Myocyte (in vitro differentiated cells): Measurements from ENCODE around the gene CREB5. TPM values are rescaled to one million over a fixed set of nuclear protein-coding genes. Genes with fewer than 3 reads are reported as not detected.
"Not testable (repeated sequence)": the region's sequence is repeated elsewhere in the genome, so short reads cannot be mapped to it uniquely, and the experiment has no call there.

ENCODE experiments used
- DNase-seq: peaks from one replicate; pipeline ENCODE4 v3.0.0-alpha.2; 2012; ENCODE audit warnings: low read depth
- total RNA-seq: library from RNA; depleted of rRNA; stranded (reverse); fragments of >200 nt; gene quantifications from 2 replicates; pipeline ENCODE4 v1.2.3, GENCODE V29; 2014

CREB5 gene
- total RNA-seq, 1 donor from 2014 or later: 3.7 TPM

GRCh38 chr7:28767356-28767755, 355.0 kb downstream of the CREB5 start:
- DNase-seq: no peak

GRCh38 chr7:28768577-28769147, 356.3 kb downstream of the CREB5 start:
- DNase-seq: peak; percentile 45

GRCh38 chr7:28771906-28772622, 359.7 kb downstream of the CREB5 start:
- DNase-seq: no peak

GRCh38 chr7:28773423-28774145, 361.3 kb downstream of the CREB5 start:
- no peak for DNase-seq

GRCh38 chr7:28774261-28774988, 362.1 kb downstream of the CREB5 start:
- peak; percentile 73 for DNase-seq

DNA sequence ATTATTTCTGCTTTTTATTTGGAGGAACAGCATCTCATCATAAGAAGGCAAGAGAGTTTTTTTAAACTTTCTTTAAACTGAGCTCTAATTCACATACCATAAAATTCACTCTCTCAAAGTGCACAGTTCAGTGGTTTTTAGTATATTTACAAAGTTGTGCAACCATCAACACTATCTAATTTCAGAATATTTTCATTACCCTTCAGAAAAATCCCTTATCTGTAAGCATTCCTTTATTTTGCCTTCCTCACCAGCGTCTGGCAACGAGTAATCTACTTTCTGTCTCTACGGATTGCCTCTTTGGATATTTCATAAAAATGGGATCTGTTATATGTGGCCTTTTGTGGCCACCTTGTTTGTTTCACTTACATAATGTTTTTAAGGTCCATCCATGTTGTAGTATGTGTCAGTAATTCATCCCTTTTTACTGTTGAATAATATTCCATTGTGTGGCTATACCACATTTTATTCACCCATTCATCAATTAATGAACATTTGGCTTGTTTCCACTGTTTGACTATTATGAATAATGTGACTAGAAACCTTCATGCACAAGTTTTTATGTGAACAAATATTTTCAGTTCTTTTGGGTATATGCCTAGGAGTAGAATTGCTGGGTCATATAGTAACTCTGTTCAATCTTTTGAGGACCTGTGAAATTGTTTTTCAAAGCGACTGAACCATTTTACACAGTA, 364.3 kb downstream of the CREB5 start:
- no peak for DNase-seq

GRCh38 chr7:28778786-28779185, 366.5 kb downstream of the CREB5 start:
- DNase-seq: no peak

DNA sequence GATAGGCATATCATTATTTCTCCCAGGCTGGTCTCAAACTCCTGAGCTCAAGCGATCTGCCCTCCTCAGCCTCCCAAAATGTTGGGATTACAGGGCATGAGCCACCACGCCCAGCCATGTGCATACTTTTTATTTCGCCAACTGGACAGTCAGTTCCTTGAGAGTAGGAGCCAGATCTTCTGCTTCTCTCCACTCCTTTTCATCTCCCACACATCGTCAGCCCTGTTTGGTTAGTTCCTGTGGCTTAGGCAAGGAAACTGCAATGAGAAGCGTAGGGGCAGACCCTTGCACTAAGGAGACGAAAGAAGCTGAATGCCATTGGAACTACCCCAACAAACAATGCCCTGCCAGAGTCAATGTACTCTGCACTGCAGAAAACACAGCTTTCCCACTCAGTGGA, 367.6 kb downstream of the CREB5 start:
- DNase-seq: no peak

- DNase-seq: no peak
These were observed 370.0 kb downstream of the CREB5 start for GRCh38 chr7:28782362-28782761.

GRCh38 chr7:28784171-28784902, 372.0 kb downstream of the CREB5 start:
- peak; percentile 56 for DNase-seq

DNA sequence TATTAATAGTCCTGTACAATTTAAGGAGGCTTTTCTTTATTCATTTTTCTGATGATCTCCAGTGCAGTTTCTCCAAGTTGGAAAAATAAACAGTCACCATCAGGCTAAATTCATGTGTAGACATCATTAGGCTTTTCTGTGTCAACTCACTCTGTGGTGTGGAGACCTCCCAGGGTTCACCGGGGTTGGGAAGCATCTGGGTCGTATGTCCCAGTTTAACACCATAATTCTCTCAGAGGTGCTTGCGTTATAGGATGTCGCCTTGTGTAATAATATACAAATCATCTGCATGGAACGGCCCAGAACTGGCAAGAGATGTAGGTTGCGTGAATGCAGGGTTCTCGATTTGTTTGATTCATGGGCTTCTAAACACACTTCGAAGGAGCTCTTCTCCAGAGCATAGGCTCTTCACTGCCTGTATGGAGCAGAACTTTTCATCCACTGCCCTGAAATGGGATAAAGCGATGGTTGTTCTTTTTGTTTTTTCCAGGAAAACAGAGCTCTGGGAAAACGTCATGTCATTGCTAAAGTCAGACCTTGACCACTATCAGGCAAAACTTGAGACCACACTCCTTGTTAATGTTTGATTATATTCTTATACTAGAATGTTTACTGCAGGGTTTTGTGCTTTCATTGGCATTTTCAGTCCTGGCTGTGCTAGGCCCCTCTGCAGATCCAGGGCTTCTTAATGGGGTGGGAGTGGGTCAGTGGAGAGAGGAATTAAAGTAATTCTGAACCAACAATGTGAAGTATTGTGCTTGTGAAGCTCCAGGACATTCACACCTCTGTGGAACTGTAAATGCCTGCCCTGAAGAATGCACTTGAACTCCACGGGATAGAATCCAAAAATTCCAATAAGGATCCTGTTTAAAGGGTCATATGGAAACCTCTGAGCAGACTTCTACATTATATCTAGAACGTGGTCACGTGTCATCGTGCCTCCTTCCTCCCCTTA, 373.0 kb downstream of the CREB5 start:
- no peak for DNase-seq

GRCh38 chr7:28786156-28786555, 373.8 kb downstream of the CREB5 start:
- DNase-seq: not testable (repeated sequence)

DNA sequence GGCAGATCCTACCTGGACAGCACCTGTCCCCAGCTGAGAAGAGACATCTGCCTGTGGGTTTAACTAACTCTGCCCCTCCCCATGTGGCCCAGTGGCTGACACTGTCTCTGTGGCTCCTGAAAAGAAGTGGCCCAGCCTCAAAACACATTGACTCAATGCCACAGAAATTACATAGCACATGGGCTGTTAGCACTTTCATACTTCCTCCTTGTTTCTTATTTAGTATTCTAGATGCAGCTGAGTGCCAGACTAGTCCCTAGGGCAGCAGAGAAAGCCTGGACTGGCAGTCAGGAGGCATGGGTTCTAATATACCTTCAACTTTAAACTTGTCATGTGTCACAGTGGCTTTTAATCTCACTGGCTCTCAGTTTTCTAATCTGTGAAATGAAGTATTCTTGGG, 374.8 kb downstream of the CREB5 start:
- no peak for DNase-seq

DNA sequence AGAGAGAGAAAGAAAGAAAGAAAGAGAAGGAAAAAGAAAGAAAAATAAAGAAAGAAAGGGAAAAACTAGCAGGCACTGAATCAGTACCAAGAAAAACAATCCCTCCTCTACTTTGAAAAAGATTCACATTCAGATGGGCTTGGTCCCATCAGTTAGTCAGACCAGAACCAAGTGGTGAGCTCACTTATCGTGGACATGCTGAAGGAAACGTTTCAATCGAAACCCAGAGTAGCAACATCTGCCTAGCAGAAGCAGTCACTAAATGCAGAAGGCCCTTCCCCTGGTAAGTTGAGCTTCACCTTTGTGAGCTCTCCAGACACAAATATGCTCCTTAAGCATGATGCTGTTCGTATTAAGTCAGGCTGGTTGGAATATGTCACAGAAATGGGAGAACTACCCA, 378.1 kb downstream of the CREB5 start:
- DNase-seq: no peak

DNA sequence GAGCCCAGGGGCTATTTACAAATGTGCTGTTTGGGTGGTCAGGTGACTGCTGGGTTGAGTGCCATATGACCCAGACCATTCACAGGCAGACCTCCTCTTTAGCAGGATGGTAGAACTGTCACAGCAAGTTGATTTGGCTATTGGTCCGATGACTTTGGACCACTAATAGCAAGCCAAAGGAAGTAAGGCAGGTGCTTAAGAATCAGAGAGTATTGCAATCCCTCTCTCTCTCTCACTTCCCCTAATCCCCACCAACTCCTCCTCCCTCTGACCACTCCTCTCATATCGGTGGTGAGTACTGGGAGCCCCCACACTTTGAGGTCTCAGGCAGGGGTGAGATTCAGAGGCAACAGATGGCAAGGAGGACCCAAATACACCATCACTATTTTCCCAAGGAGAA, 380.5 kb downstream of the CREB5 start:
- DNase-seq: no peak

- peak; percentile 52 for DNase-seq
These were observed 381.2 kb downstream of the CREB5 start for GRCh38 chr7:28793381-28794085.

DNA sequence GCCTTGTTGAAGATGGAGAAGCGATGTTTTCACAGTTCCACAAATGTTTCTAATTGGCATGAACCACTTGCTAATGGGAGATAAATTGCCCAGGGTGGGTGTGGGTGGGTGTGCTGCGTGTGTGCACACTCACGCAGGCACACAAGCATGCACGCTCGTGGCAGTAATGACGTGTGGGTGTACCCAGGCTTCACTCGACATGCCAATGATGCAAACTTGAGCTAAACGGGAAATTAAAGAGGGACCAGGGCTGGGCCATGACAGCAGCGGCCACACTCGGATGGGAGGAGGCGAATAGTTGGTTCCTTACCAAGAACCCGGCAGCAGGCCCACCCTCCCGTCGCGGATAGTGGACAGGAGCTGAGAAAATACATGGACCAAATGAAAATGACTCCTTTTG, 386.0 kb downstream of the CREB5 start:
- DNase-seq: no peak

DNA sequence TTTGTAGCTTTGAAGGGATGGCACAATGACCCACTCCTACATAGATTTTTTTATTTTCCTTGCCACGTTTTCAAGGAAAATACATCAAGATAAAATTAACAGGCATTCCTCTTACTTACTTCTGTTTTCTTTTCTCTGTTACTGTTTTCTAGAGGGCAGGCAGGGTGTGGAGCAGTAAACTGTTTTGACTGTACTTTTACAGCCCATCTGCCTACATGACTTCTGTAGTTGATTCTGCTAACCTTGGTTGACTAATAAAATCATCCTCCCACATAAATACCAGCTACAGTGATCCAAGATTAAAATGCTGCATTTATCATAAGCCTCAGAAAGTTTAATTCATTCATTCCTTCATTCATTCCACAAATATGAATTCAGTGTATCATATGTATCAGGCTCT, 387.3 kb downstream of the CREB5 start:
- DNase-seq: no peak

DNA sequence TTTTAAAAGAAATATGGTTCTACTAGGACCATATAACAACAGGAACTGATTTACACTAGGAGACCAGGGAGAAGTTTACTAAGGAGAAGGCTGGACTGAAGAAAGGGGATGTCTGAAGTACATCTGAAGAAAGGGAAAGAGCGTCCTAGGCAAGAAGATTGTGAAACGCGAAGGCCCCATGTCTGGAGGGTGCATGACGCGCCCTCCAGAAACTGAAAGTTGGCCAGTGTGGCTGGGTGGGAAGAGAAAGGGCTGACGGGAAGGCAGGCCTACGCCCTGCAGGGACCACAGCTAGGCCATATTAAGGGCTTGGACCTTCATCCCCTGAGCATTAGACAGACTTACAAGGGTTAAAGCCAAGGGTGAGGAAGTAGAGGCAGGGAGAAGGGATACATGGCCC, 387.8 kb downstream of the CREB5 start:
- no peak for DNase-seq
